Stomach (tissue), 9 donors: ENCODE data around the gene WDR44. TPM values are rescaled to one million over a fixed set of nuclear protein-coding genes. Genes with fewer than 3 reads are reported as not detected.

Experiments
- DNase-seq, 2 donors: peaks; one replicate each; pipeline versions ENCODE4 v3.0.0 to v3.0.0-alpha.2; 2013 to 2019
- H3K27ac ChIP-seq, 5 donors: fragments of 200-600 bp in 4 of 5; sonication (generic) in 4 of 5; one replicate each; pipeline ENCODE4 v1.5.1; 2013 to 2019; ENCODE audit warnings: mild to moderate bottlenecking in 1 of 5, moderate library complexity in 1 of 5
- H3K27me3 ChIP-seq, 3 donors: fragments of 200-600 bp; sonication (generic); one replicate each; pipeline ENCODE4 v1.5.1; 2017 to 2019; ENCODE audit warnings: mixed run types in 1 of 3
- H3K36me3 ChIP-seq, 4 donors: fragments of 200-600 bp; sonication (generic); 1 replicate in 3 of 4; 2 replicates in 1 of 4; pipeline ENCODE4 v1.5.1; 2016 to 2019
- H3K4me1 ChIP-seq, 4 donors: fragments of 200-600 bp; sonication (generic); one replicate each; pipeline ENCODE4 v1.5.1; 2016 to 2019
- H3K4me3 ChIP-seq, 4 donors: fragments of 200-600 bp; sonication (generic) in 3 of 4; one replicate each; pipeline ENCODE4 v1.5.1; 2016 to 2019; ENCODE audit warnings: mild to moderate bottlenecking in 1 of 4
- H3K9me3 ChIP-seq, 4 donors: fragments of 200-600 bp; sonication (generic); one replicate each; pipeline ENCODE4 v1.5.1; 2016 to 2019
- EP300 ChIP-seq: sonication (generic); formaldehyde crosslinking; IDR thresholded peaks from one replicate; pipeline ENCODE4 v1.6.1; 2017; ENCODE audit warnings: antibody characterized with exemption
- POLR2A ChIP-seq, 4 donors: fragments of 450-650 bp; IDR thresholded peaks; one replicate each; pipeline ENCODE4 v1.6.1; 2016; ENCODE audit warnings: antibody characterized with exemption in 4 of 4, control low read depth in 2 of 4, mild to moderate bottlenecking in 1 of 4, moderate library complexity in 1 of 4
- POLR2AphosphoS5 ChIP-seq, 3 donors: sonication (generic); formaldehyde crosslinking; IDR thresholded peaks; one replicate each; pipeline ENCODE4 v1.6.1; 2016; ENCODE audit warnings: antibody characterized with exemption in 3 of 3
- WGBS, 5 donors: extraction: QIAGEN DNeasy Blood & Tissue Kit in 3 of 5; methylation state at CpG; one replicate each; pipeline versions ENCODE4 v1.1.5 to v1.1.7; 2013 to 2018; 5-methylcytosine and 5-hydroxymethylcytosine counted together
- intact Hi-C: fragments of 100-400 bp; cut with DNase I; formaldehyde crosslinking; loops from one replicate; pipeline ENCODE4 v1.15.1; 2023; ENCODE audit warnings: low total_unique reads
- polyA plus RNA-seq, 3 donors: library from polyadenylated mRNA; stranded (reverse); fragments of 200-250 nt; gene quantifications; one replicate each; pipeline ENCODE4 v1.2.3, GENCODE V29; 2013
- small RNA-seq, 4 donors: library from RNA; depleted of rRNA; stranded (forward); fragments of <200 nt; gene quantifications; one replicate each; pipeline ENCODE3, GENCODE V24; 2016
- total RNA-seq, 5 donors: library from RNA; depleted of rRNA; stranded (reverse); fragments of >200 nt; gene quantifications; one replicate each; pipeline versions ENCODE4 v1.1.0 to v1.2.3, GENCODE V29; 2014 to 2016
- TF ChIP-seq, protein P1 (sequence below), 7 experiments: fragments of 450-650 bp in 4 of 7; fragments of 200-600 bp in 3 of 7; sonication (generic) in 3 of 7; IDR thresholded peaks; one replicate each; pipeline ENCODE4 v1.5.1; 2016 to 2019; ENCODE audit warnings: antibody characterized with exemption in 7 of 7, control low read depth in 2 of 7, mild to moderate bottlenecking in 1 of 7
- donor health status: healthy with polysubstance abuse.
- donor health status: Bipolar disorder and iron deficiency.
- donor health status: healthy.

The WDR44 gene
- total and polyA plus RNA-seq, 8 donors, result 4.1 to 40.1 (median 8.7) TPM

DNA sequence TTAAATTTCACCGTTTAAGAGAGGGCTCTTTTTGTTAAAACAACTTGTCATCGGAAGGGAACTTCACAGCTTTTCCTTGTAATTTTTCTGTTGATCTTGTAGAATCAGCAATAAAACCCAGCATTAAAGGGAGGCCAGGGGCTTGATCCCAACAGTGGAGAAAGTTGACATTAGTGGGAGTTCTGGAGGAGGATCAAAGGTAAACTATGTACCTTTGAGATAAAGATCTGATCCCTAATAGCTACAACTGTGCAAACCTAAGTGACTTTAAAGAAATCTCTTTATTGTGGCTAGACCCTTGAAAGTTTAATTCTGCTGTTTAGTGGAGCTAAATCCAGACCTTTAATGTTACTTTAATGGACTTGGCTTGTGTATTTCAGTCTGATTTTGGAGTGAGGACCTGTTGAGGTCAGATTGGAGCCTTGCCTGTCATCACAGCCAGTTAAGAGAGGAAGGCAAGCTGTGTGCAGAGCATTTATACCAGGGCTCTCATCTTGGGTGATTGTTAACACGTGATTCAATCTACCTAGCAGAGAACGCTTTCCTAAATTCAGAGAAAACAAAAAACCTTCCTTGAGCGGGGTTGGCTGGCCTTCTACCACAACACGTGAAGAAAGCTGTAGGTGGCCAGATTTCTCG is 151.4 kb downstream of the WDR44 start:
- intact Hi-C loops, result no loop called here

DNA sequence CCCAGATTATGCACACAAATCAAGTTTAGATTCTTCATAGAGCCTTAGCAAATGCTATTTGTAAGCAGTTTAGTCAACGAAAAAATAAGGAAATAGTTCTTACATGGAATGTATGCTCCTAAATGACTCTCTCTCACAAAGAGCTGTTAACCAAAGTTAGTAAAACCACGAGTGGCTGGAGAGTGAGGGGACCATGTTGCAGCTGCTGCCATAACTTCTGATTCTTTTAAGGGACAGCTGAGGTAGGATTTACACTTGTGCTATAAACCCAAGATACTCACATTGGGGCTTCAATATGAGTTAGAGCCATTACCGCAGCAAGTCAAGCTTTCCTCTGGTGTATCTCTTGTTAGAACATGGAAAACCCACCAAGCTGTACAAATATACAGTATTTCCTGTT is 152.4 kb downstream of the WDR44 start:
- 54 to 69% (median 60%) methylated on average over 3 of the region's 3 CpGs for WGBS, 5 donors
- no peak for TF ChIP-seq EP300
- no peak for TF ChIP-seq POLR2A (IDR thresholded peaks at IDR 0.05)
- TF ChIP-seq, protein P1, sequence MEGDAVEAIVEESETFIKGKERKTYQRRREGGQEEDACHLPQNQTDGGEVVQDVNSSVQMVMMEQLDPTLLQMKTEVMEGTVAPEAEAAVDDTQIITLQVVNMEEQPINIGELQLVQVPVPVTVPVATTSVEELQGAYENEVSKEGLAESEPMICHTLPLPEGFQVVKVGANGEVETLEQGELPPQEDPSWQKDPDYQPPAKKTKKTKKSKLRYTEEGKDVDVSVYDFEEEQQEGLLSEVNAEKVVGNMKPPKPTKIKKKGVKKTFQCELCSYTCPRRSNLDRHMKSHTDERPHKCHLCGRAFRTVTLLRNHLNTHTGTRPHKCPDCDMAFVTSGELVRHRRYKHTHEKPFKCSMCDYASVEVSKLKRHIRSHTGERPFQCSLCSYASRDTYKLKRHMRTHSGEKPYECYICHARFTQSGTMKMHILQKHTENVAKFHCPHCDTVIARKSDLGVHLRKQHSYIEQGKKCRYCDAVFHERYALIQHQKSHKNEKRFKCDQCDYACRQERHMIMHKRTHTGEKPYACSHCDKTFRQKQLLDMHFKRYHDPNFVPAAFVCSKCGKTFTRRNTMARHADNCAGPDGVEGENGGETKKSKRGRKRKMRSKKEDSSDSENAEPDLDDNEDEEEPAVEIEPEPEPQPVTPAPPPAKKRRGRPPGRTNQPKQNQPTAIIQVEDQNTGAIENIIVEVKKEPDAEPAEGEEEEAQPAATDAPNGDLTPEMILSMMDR (IDR thresholded peaks at IDR 0.05), result no peak
- TF ChIP-seq POLR2AphosphoS5 (IDR thresholded peaks at IDR 0.05), result no peak

More for the DNA sequence above, 151.4 kb downstream of the WDR44 start:
- no peak for DNase-seq
- Histone ChIP-seq H3K4me3 (peak overlapping the region; percentile 55 to 84 (median 70)), H3K4me1 (peaks cover 0 to 29% (median 13%) of the 10 kb centered on the region in 4 donors), H3K9me3 (no peaks in the 10 kb centered on the region), H3K27me3 (no peaks in the 10 kb centered on the region), H3K36me3 (no peaks in the 10 kb centered on the region), H3K27ac (peak overlapping the region in 4 of 5 donors; percentile 75 to 91 (median 86))
- TF ChIP-seq POLR2AphosphoS5 (IDR thresholded peaks at IDR 0.05) (no peak), POLR2A (IDR thresholded peaks at IDR 0.05) (no peak), EP300 (no peak)
- TF ChIP-seq, protein P1 (IDR thresholded peaks at IDR 0.05), result no peak
- WGBS, 5 donors, result 18 to 39% (median 25%) methylated on average over 7 of the region's 7 CpGs

DNA sequence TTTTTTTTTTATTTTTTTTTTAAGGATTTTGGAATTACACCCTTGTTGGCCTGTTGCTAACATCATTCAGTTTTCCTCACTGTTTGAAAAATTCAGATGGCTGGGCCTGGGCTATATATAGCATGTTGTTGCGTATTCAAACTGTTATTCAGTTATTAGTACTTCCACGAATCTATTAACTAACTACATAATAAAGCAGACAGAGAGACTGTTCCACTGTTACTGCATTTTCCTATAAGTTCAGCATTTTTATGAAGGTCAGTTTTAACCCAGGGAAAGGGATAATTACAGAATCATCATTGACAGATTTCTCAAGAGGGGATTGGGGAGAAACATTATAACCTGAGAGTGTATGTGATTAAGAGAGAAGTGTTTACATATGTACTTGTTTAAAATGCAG is 152.8 kb downstream of the WDR44 start:
- intact Hi-C loops, result no loop called here
- no peak overlapping the region for H3K4me3 ChIP-seq
- WGBS, 5 donors, result 73 to 86% (median 80%) methylated on average over 2 of the region's 2 CpGs
- peaks cover 0 to 30% (median 13%) of the 10 kb centered on the region in 4 donors for H3K4me1 ChIP-seq
- TF ChIP-seq POLR2A (IDR thresholded peaks at IDR 0.05) (no peak), EP300 (no peak), POLR2AphosphoS5 (IDR thresholded peaks at IDR 0.05) (no peak)
- TF ChIP-seq, protein P1 (IDR thresholded peaks at IDR 0.05), result no peak
- H3K36me3 ChIP-seq, result no peaks in the 10 kb centered on the region
- no peaks in the 10 kb centered on the region for H3K9me3 ChIP-seq
- no peaks in the 10 kb centered on the region for H3K27me3 ChIP-seq
- no peak for DNase-seq
- no peak overlapping the region for H3K27ac ChIP-seq

More for the DNA sequence above, 152.4 kb downstream of the WDR44 start:
- H3K36me3 ChIP-seq, result no peaks in the 10 kb centered on the region
- no peaks in the 10 kb centered on the region for H3K9me3 ChIP-seq
- no peak overlapping the region for H3K27ac ChIP-seq
- no peaks in the 10 kb centered on the region for H3K27me3 ChIP-seq
- no peak for DNase-seq
- intact Hi-C loops, result no loop called here
- H3K4me3 ChIP-seq, result no peak overlapping the region
- H3K4me1 ChIP-seq, result peaks cover 0 to 29% (median 13%) of the 10 kb centered on the region in 4 donors

DNA sequence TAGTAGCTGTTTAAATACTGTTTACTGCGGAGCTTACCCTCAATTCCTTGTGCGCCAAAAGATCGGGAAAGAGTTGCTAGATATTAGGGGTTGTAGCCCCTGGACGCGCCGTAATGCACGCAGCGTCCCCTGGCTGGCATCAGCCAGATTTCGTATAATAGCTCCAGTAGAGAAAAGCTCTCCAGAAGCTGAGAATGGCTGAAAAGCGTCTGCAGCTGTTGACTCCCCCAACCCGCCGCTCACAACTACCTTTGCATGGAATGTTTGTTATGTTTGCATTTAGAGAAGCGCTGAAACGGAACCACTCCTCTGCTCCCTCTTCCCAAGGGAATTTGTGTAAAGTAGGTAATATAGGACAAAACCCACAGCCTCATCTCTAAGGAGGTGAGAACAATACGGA is 153.4 kb downstream of the WDR44 start:
- Histone ChIP-seq H3K4me3 (no peak overlapping the region), H3K36me3 (no peaks in the 10 kb centered on the region), H3K4me1 (peaks cover 0 to 35% (median 13%) of the 10 kb centered on the region in 4 donors), H3K27ac (no peak overlapping the region), H3K9me3 (no peaks in the 10 kb centered on the region), H3K27me3 (no peaks in the 10 kb centered on the region)
- DNase-seq, result peak in 1 of 2 donors; percentile 22
- intact Hi-C loops, result no loop called here
- WGBS, 5 donors, result 63 to 85% (median 66%) methylated on average over 15 of the region's 15 CpGs
- TF ChIP-seq POLR2AphosphoS5 (IDR thresholded peaks at IDR 0.05) (no peak), EP300 (no peak), POLR2A (IDR thresholded peaks at IDR 0.05) (no peak)
- TF ChIP-seq, protein P1 (IDR thresholded peaks at IDR 0.05), result no peak

Small RNAs within 50 kb of the gene (small RNA-seq; reads per million reads assigned to genes)
- gene MIR1277, result 0 reads per million in 4 donors

Other genes with a start within 250 kb of the WDR44 start
- 10 to 100 TPM in 1 of 5 donors, 1 to 10 TPM in 4; 3.6 to 45.0 (median 5.5) TPM for gene KLHL13, start 229.3 kb upstream of the WDR44 start, total RNA-seq
- 1 to 10 TPM; 1.8 to 4.0 (median 2.9) TPM for gene KLHL13, start 229.3 kb upstream of the WDR44 start, polyA plus RNA-seq
- 10 to 100 TPM in 3 of 5 donors, 1 to 10 TPM in 2; 3.5 to 34.0 (median 17.0) TPM for gene DOCK11, start 149.7 kb downstream of the WDR44 start, total RNA-seq
- 1 to 10 TPM; 4.7 to 6.8 (median 5.7) TPM for gene DOCK11, start 149.7 kb downstream of the WDR44 start, polyA plus RNA-seq